HG02973 (cell line): ENCODE data around the gene FAM83D.
"Not testable (repeated sequence)": the region's sequence is repeated elsewhere in the genome, so short reads cannot be mapped to it uniquely, and the experiment has no call there.

Source experiments
- ATAC-seq: cut with Tn5 transposase; IDR thresholded peaks from one replicate; pipeline ENCODE4 v1.9.1; 2021; ENCODE audit warnings: moderate library complexity; ENCODE audit not compliant: unreplicated experiment

Gene FAM83D

DNA sequence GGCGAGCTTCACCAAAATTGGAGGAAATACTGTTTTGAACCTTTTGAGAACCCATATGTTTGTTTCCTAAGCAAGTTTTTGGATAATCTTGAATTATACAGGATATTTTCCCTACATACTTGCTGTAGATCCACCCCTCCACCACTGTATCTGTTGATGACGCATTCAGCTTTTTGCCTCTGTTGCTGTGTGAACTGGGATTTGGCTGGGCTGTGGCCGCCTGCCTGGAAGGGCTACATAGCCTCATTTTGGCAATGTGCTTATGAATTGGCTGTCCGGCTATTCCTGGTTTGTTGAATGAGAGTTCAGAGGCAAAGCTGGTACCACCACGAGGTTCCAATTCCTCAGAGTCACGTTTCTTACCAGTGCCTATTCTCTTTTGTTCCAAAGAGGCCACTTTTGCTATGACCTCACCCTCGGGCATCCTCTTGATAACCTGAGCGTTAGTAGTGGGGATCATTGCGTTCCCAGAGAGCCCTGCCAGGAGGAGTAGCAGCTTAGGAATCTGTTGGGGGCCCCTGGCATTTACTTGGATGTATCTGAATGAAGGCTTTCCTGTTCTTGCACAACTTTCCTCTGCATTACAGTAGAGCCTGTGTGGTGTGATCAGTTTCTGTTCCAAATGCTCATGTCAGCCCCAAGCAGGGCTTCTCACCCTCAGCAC is 6.4 kb downstream of the FAM83D start:
- no peak for ATAC-seq

DNA sequence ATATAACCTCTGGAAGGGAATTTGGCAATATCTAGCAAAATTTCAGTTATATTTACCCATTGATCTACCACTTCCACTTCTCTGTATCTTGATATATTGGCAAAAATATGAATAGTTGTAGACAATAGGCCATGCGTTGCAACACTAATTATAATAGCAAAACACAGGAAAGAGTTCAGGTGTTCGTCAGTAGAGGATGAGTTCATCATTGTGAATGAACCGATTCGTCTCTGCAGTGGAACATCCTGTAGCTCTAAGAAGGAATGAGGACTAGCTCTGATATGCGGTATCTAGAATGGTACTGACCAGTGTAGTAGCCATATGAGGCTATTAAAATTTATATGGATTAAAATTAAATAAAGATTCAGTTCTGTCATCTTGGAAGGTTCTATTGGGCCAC is 8.3 kb downstream of the FAM83D start:
- ATAC-seq: no peak

DNA sequence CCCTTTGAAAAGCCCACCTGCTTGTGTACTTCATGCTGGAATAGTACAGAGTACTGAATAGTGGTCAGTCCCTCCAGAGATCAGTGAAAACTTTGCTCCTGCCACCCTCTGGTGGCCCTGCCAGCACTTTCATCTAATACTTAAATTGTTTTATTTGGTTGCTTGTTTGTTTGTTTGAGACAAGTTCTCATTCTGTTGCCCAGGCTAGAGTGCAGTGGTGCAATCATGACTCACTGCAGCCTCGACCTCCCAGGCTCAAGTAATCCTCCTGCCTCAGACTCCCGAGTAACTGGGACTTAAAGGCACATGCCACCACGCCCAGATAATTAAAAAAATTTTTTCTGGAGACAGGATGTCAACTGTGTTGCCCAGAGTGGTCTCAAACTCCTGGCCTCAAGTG is 9.1 kb downstream of the FAM83D start:
- ATAC-seq: no peak

DNA sequence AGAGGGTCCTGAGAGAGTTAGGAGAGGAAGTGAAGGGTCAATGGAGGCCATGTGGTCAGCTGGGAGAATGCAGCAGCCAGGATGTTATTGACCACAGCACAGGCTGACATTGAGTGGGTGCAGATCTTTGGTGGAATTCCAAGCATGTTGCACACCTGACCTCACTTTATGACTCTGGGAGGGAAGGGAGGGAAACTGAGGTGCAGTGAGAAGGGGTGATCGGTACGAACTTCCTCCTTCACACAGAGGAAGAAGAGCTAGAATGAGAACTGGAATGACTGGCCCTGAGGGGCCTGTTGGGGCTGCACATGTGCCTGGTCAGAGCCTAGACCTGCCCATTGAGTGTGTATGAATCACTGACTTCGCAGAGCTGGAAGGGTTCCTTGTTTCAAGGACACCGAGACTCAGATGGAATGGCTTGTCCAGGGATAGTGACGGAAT is 9.8 kb downstream of the FAM83D start:
- no peak for ATAC-seq

DNA sequence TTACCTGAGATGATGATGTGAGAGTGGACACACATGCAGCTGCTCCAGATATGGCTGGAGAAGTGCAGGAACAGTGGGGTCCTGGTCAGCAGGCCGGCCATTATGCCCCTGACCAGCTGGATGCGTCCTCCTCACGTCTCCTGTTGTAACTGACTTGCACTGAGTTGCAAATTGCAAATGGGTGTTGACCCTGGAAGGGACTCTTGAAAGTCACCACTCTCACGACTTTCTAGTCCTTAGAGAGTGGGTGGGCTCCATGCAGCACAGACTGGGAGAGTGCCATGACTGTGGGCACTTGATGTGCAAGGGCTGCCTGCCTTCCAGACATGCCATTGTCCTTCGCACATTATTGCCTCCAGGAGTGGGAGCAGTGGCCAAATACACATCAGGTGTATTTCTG is 10.8 kb downstream of the FAM83D start:
- ATAC-seq: no peak

DNA sequence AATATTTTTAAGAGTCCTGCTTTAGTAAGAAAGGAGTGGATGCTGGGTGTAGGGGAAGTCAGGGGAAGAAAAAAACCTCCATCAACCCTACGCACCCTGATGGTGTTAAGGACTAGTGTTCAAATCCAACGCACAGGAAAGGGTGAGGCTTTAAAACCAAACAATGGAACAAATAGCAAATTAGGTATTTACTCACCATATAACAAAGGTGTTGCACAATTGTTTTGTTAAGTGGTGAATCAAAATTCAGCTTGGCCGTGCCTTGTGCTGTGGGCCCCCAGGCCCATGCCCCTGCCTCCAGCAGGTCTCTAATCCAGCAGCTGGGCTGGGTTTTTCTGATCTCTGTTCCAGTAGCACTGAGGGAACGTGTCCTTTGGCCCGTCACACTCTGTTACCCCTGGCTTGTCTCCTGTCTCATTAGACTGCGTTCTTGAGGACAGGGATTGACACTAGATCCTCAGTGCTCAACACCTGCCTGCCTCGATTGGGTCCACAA is 11.8 kb downstream of the FAM83D start:
- no peak for ATAC-seq

DNA sequence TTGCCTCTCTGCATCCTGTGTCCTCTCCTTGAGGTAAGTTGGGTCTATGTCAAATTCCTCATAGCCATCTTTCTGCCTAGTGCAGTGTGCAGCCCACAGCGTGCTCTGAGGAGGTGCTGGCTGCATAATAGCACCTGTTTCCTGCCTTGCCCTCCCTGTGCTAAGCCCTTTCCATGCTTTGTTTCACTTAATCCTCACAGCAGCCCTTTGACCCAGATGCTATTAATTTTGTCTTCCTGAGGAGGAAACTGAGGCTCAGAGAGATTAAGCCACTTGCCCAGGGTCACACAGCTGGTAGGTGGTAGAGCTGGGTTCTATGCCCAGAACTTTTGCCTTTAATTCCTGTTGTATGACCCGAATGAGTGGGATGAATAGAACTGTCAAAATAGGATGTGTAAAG is 13.5 kb downstream of the FAM83D start:
- no peak for ATAC-seq

DNA sequence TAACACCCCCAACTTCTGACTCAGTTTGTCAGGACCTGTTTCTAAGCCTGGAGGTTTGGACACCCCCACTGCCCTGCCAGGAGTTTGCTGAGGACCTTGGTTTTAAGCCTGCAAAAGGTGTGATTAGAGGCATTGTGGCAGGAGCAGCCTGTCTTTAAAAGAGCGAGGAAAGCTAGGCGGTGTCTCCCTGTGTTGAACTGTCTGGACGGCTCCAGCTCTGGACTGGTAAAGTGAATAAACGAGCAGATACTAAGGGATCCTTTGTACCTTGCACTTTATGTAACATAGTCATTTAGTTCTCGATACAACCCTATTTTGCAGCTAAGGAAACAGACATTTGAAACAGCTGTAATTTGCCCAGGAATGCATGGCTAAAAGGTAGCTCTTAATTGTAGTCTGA is 14.4 kb downstream of the FAM83D start:
- ATAC-seq: no peak

DNA sequence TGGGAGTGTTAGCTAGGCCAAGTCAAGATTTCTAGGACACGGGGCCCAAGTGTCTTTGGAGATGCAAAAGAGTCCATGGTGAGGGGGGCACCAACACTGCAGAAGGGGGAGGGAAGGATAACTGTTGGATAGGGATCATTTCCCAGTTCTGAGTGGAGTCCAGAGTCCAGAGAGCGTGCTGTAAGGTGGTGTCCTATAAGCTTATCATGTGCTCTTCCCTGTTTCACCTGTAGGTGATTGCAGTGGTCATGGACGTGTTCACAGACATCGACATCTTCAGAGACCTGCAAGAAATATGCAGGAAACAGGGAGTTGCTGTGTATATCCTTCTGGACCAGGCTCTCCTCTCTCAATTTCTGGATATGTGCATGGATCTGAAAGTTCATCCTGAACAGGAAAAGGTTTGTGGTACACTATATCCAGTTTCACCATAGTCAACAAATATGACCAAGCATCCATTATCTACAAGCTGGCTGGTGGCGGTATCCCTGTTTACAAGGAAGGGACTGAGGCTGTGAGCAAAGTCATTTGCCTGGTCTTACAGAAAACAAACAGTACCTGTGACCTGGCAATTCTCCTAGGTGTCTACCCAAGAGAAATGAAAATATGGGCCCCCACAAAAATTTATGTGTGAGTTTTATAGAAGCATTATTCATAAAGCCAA is 15.6 kb downstream of the FAM83D start:
- no peak for ATAC-seq

DNA sequence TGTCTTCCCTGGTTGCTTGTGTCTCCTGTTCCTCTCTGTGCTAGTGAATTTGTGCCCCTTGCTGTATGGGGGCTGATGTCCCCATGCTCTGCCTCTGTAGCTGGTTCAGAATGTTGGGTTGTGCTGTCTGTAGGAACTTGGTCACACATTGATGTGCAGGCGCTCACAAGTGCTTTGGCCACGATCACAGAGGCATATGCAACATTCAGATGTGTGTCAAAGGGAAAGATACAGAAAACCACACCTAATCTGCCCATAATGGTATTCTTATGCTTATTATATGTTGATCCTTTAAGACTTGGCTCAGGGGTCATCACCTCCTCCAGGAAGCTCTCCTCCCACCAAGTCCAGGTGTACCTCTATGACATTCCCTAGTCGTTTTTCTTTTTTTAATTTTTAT is 18.8 kb downstream of the FAM83D start:
- ATAC-seq: no peak

DNA sequence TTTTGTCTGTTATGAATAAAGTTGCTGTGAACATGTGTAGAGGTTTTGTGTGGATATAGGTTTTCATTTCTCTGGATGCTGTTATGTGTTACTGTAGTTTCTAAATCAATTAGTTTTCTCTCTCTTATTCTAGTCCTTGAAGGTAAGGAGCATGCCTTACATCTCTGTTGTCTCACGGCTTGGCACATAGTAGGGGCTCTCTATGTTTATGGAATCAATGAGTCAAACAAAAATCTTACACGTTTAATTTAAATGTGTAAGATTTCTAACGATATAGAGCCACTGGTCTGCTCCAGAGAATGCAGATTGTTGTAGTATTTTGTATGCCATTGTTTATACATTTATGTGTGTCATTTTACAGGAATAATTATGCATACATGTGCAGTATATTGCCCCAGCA is 20.6 kb downstream of the FAM83D start:
- ATAC-seq: no peak

DNA sequence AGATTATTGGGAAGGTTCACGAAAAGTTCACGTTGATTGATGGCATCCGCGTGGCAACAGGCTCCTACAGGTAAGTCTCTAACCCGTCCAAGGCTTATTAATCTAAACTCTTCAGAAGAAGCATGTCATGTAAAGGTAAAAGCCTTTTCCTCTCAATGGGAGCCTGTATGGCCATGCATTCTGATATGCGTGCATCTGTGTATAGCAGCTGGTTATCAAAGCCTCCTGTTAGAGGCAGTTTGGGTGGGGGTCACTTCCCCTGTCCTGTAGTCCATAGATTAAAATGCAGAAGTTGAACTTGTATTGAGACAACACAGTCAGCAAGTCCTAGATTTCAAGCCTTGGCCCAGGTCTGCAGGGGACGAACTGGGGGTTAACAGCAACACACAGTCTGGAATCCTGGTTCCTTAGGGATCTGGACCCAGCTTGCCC is 21.7 kb downstream of the FAM83D start:
- ATAC-seq: no peak

DNA sequence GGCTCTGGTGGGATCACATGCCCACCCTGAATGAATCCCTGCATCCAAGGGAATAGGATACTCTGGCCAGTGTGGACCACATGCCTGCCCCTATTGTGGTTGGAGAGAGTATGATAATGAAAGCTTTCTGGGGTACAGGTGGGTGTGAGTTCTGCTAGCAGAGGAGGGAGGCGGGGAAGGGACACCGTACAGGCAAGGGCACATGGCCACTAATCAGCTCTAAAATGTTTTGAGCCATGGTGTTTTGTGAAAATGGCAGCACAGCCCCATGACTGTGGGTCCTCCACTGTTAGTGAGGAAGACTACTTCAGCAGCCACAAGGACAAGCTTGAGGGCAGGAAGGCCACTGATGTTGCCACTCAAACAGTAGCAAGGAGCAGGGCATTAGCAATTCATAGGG is 24.0 kb downstream of the FAM83D start:
- ATAC-seq: no peak

DNA sequence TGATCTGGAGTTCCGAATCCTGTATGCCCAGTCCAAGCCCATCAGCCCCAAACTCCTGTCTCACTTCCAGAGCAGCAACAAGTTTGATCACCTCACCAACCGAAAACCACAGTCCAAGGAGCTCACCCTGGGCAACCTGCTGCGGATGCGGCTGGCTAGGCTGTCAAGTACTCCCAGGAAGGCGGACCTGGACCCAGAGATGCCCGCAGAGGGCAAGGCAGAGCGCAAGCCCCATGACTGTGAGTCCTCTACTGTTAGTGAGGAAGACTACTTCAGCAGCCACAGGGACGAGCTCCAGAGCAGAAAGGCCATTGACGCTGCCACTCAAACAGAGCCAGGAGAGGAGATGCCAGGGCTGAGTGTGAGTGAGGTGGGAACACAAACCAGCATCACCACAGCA is 25.4 kb downstream of the FAM83D start:
- no peak for ATAC-seq

DNA sequence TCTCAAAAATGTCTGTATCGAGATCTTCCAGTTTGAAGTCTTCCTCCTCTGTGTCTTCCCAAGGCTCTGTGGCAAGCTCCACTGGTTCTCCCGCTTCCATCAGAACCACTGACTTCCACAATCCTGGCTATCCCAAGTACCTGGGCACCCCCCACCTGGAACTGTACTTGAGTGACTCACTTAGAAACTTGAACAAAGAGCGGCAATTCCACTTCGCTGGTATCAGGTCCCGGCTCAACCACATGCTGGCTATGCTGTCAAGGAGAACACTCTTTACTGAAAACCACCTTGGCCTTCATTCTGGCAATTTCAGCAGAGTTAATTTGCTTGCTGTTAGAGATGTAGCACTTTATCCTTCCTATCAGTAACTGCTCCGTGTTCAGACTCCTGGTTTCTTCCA is 25.9 kb downstream of the FAM83D start:
- no peak for ATAC-seq

DNA sequence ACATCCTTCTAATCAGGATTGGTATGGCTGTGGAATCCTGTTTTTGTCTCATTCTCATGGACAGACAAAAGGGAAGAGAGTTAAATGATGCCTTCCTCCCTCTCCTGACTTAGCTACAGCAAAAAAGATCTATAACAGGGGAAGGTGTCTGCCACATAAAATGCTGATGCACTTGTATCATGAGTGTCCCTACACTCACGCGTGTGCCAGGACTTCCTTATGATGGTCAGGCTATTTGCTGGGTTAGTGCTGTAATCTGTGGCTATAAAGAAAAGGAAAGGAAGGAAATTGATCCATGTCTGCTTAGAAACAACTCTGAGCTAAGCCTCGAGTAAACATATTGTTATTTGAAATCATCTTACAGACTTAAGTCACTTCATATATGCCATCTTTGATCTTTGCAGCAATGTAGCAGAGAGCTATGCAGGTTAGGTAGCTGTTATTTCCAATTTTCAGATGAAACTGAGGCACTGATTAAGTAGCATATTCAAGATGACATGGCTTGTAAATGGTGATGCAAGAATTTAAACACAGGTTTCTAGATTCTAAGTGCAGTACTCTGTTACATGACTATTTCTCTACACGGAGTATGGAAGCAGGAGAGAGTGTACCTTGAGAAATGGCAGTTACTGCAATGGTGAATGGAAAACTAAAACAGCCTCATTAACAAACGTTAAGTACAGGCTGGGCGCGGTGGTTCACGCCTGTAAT is 27.6 kb downstream of the FAM83D start:
- no peak for ATAC-seq

DNA sequence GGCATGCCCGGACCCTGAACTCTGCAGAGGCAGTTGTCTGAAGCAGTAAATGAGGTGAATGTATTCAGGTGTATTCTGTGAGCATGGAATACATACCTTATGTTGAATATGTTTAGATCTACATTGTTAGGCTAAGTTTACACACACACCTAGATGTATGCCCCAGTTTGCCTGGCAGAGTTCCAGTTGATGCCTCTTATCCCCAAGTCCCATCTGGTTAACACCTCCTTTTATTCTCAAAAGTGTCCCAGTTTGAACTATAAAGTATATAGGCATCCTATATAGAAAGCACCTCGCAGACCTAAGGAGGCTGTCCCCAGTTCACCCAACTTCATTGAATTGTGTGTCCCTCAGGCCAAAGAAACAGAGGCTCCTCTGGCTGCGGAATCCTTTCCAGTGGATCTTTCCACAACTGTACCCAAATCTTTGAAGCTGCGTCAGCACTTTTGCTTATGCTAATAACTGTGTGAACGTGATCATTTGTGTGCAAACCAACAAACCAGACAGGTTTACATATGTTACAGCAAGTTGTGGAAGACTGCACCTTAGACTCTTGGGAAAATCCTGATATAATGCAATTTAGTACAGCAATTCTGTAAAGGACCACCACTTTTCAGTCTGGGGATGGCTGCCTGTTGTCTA is 31.1 kb downstream of the FAM83D start:
- ATAC-seq: no peak

DNA sequence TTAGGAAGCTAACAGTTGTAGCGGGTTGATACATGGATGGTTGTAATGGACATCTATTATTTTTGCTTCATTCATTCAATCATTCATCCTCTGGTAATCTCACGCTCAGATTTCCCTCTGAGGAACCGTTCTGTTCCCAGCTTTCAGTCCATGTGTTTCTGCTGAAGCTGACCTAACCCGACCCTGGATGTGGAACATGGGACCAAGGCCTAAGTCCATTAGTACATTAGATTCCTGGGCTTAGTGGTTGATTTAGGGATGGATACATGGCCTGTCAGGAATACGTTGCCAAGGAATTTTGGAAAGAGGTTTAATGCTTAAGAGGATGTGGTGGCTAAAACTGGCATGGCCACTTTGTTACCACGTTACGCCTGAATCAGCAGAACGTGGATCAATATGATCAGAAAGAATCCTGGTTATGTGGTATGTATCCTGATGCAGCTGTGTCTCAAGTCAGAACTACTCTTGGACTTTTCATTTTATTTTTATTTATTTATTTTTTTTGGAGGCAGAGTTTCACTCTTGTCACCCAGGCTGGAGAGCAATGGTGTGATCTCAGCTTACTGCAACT is 31.8 kb downstream of the FAM83D start:
- no peak for ATAC-seq

DNA sequence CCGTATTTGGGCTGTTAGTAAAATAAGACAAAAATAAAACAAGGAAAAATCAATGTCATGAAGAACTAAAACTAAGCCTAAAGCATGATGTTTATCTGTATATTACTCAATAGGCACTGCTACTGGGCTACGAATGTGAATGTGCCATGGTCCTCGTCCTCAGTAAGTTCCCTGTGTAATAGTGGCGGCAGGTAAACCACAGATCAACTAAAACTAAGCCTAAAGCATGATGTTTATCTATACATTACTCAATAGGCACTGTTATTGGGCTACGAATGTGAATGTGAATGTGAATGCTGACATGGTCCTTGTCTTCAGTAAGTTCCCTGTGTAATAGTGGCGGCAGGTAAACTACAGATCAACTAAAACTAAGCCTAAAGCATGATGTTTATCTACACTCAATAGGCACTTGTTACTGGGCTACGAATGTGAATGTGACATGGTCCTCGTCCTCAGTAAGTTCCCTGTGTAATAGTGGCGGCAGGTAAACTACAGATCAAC is 34.0 kb downstream of the FAM83D start:
- ATAC-seq: not testable (repeated sequence)

DNA sequence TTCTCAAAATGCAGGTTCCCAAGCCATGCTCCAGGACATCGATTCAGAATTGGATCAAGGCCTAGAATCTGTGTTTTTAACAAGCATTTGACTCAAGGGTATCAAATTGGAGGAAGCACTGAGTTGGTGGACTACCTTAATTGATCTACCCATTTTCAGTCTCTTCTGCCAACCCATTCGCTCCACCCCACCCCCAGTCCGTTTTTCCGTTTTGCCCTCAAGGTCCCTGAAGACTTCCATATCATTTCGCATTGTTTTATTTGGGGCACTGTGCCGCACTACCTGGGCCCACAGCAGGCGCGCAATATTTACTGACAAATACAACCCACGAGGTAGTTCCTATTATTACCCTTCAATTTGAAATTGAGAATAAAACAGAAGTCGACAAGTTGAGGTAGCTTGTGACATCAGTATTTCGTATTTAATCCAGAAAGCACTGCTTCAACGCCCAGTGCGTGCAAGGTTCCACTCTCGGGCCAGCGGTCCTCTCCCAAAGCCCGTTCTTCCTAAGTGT is 35.4 kb downstream of the FAM83D start:
- ATAC-seq: no peak
